B cell (primary cell): ENCODE results near the gene PAFAH2. TPM values are rescaled to one million over a fixed set of nuclear protein-coding genes. Genes with fewer than 3 reads are reported as not detected.

Experiments used
- ATAC-seq: fragments of 200-7000 bp; cut with Tn5 transposase; one replicate; pipeline ENCODE4 v1.10.0; 2021; ENCODE audit warnings: low read depth, mild to moderate bottlenecking, moderate number of reproducible peaks, moderate library complexity
- CTCF ChIA-PET: fragments of 350-600 bp; sonication (Branson Sonifier 250); formaldehyde crosslinking; loops from one replicate; lab custom pipeline; 2021; ENCODE audit warnings: antibody characterized with exemption, inconsistent platforms; lab: Charles Lee
- POLR2A ChIA-PET: fragments of 350-600 bp; sonication (Branson Sonifier 250); formaldehyde crosslinking; loops from one replicate; lab custom pipeline; 2021; ENCODE audit warnings: antibody characterized with exemption; lab: Charles Lee
- DNase-seq: peaks from one replicate; pipeline ENCODE4 v3.0.0; 2013
- H2AFZ ChIP-seq: 2 replicates; pipeline ENCODE4 v1.6.1; 2012; ENCODE audit warnings: mild to moderate bottlenecking, low read depth, low read length; ENCODE audit not compliant: insufficient read depth, poor library complexity, severe bottlenecking
- H3K27ac ChIP-seq, 2 donors: 1 replicate in 1 of 2; 2 replicates in 1 of 2; pipeline ENCODE4 v1.5.1; 2012 to 2013; ENCODE audit warnings: low read length in 2 of 2, mild to moderate bottlenecking in 2 of 2, moderate library complexity in 1 of 2
- H3K27me3 ChIP-seq, 4 experiments: fragments of 200-600 bp in 1 of 4; sonication (generic) in 1 of 4; replicated peaks in 1 of 4; 1 replicate in 2 of 4; 2 replicates in 2 of 4; pipeline versions ENCODE4 v1.6.1 to v1.7.0; 2013 to 2016; ENCODE audit warnings: low read length in 3 of 4, mild to moderate bottlenecking in 2 of 4, mixed read lengths in 1 of 4, moderate library complexity in 1 of 4; ENCODE audit not compliant: insufficient read depth in 4 of 4, control insufficient read depth in 3 of 4; ENCODE audit errors: control extremely low read depth in 1 of 4
- H3K36me3 ChIP-seq, 2 experiments: replicated peaks in 1 of 2; 1 replicate in 1 of 2; 2 replicates in 1 of 2; pipeline versions ENCODE4 v1.6.1 to v1.7.1; 2013; ENCODE audit warnings: low read length in 1 of 2; ENCODE audit not compliant: insufficient read depth in 2 of 2, control insufficient read depth in 1 of 2; ENCODE audit errors: control extremely low read depth in 1 of 2, extremely low read depth in 1 of 2
- H3K4me1 ChIP-seq, 2 donors: fragments of 200-600 bp in 1 of 2; sonication (generic) in 1 of 2; 1 replicate in 1 of 2; 2 replicates in 1 of 2; pipeline versions ENCODE4 v1.5.1 to v1.6.1; 2013 to 2017; ENCODE audit warnings: low read length in 2 of 2; ENCODE audit not compliant: control insufficient read depth in 2 of 2, insufficient read depth in 2 of 2
- H3K4me2 ChIP-seq: replicated peaks from 2 replicates; pipeline ENCODE3; 2012; ENCODE audit warnings: mild to moderate bottlenecking, low read depth, low read length; ENCODE audit not compliant: poor library complexity, severe bottlenecking
- H3K4me3 ChIP-seq, 5 experiments: fragments of 200-600 bp in 1 of 5; sonication (generic) in 1 of 5; 1 replicate in 3 of 5; 2 replicates in 2 of 5; pipeline versions ENCODE4 v1.5.1 to v1.7.0; 2011 to 2016; ENCODE audit warnings: low read length in 4 of 5, mild to moderate bottlenecking in 4 of 5, low read depth in 2 of 5, control low read depth in 1 of 5, moderate library complexity in 1 of 5; ENCODE audit not compliant: insufficient read depth in 1 of 5; ENCODE audit errors: control extremely low read depth in 1 of 5, extremely low read depth in 1 of 5
- H3K79me2 ChIP-seq: fragments of 200-600 bp; sonication (generic); one replicate; pipeline ENCODE4 v1.6.0; 2016; ENCODE audit warnings: low read length; ENCODE audit not compliant: control insufficient read depth, insufficient read depth
- H3K9ac ChIP-seq: fragments of 200-600 bp; sonication (generic); 2 replicates; pipeline ENCODE4 v1.6.1; 2017; ENCODE audit warnings: mild to moderate bottlenecking, low read length, moderate library complexity
- H3K9me3 ChIP-seq, 3 donors: one replicate each; pipeline versions ENCODE4 v1.6.1 to v1.7.1; 2013; ENCODE audit warnings: low read length in 2 of 3; ENCODE audit not compliant: control insufficient read depth in 2 of 3, insufficient read depth in 1 of 3; ENCODE audit errors: control extremely low read depth in 1 of 3
- H4K20me1 ChIP-seq: 2 replicates; pipeline ENCODE4 v1.6.0; 2012; ENCODE audit warnings: mild to moderate bottlenecking, low read length; ENCODE audit not compliant: insufficient read depth, control insufficient read depth, poor library complexity, severe bottlenecking
- H3K27ac Mint-ChIP-seq: one replicate; pipeline ENCODE4 v1.8.0; 2021; ENCODE audit warnings: mixed read lengths
- H3K27me3 Mint-ChIP-seq: one replicate; pipeline ENCODE4 v1.8.0; 2021; ENCODE audit warnings: mixed read lengths
- H3K4me1 Mint-ChIP-seq: one replicate; pipeline ENCODE4 v1.8.0; 2021; ENCODE audit warnings: mixed read lengths
- H3K4me3 Mint-ChIP-seq: one replicate; pipeline ENCODE4 v1.8.0; 2021; ENCODE audit warnings: mixed read lengths
- H3K9me3 Mint-ChIP-seq: one replicate; pipeline ENCODE4 v1.8.0; 2022; ENCODE audit warnings: mixed read lengths; ENCODE audit not compliant: insufficient read depth
- CTCF ChIP-seq: fragments of 200-600 bp; IDR thresholded peaks from one replicate; pipeline ENCODE4 v1.8.0; 2022; ENCODE audit warnings: antibody characterized with exemption, mild to moderate bottlenecking
- EZH2 ChIP-seq: IDR thresholded peaks from 2 replicates; pipeline ENCODE4 v1.6.1; 2012; ENCODE audit warnings: borderline replicate concordance, low read depth, mild to moderate bottlenecking, moderate library complexity, low read length; ENCODE audit not compliant: insufficient read depth, poor library complexity, severe bottlenecking
- WGBS: methylation state at CpG from one replicate; pipeline ENCODE4 v1.1.5; 2013; ENCODE audit warnings: missing lambda C conversion rate; ENCODE audit not compliant: insufficient coverage; 5-methylcytosine and 5-hydroxymethylcytosine counted together
- intact Hi-C: fragments of 100-400 bp; cut with micrococcal nuclease; formaldehyde crosslinking; loops from one replicate; pipeline ENCODE4 v1.10.0; 2022
- polyA plus RNA-seq: library from polyadenylated mRNA; depleted of rRNA; stranded (reverse); fragments of >200 nt; gene quantifications from 2 replicates; pipeline ENCODE4 v1.2.3, GENCODE V29; 2012
- total RNA-seq, 2 donors: library from RNA; stranded (reverse); fragments of 120-200 nt in 1 of 2; gene quantifications; 1 replicate in 1 of 2; 2 replicates in 1 of 2; pipeline versions ENCODE4 v1.2.3 to v1.2.4, GENCODE V29; 2013 to 2022

The PAFAH2 gene
- total and polyA plus RNA-seq, 2 donors (not counting 1 experiment from before 2014, with no cell fraction given), result 5.1 to 8.8 TPM

DNA sequence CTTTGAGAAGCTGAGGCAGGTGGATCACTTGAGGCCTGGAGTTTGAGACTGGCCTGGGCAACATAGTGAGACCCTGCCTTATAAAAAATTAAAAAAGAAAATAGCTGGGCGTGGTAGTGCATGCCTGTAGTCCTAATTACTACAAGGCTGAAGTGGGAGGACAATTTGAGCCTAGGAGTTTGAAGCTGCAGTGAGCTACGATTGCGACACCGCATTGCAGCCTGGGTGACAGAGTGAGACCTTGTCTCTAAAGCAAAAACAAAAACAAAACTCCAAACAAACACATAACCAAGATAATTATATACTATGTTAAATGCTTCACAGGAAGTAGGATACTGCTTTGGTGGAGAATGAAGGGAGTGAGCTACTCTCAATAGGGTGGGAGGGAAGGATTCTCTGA is 5.4 kb upstream of the PAFAH2 start:
- no peak overlapping the region for H3K4me2 ChIP-seq
- H2AFZ ChIP-seq, result no peak overlapping the region
- H3K9me3 ChIP-seq, result no peaks in the 10 kb centered on the region
- H3K4me1 ChIP-seq, result peaks cover 3 to 6% of the 10 kb centered on the region in 2 donors
- 75% methylated on average over 1 of the region's 4 CpGs for WGBS
- no peak overlapping the region for H3K27ac ChIP-seq
- H3K4me1 Mint-ChIP-seq, result peaks cover 5% of the 10 kb centered on the region
- no peaks in the 10 kb centered on the region for H3K36me3 ChIP-seq
- no peak overlapping the region for H3K27ac Mint-ChIP-seq
- ATAC-seq (no peak), DNase-seq (no peak)
- H3K4me3 Mint-ChIP-seq, result no peak overlapping the region
- POLR2A ChIA-PET, result no interaction called here
- no peaks in the 10 kb centered on the region for H3K27me3 ChIP-seq
- no peaks in the 10 kb centered on the region for H4K20me1 ChIP-seq
- TF ChIP-seq EZH2 (no peak), CTCF (no peak)
- no peak overlapping the region for H3K9ac ChIP-seq
- CTCF ChIA-PET, result interaction anchor here (0.7 to 1.1 kb wide), 2 partner anchors 108 to 161 kb away, joined by 3 to 4 read pairs; no protein-coding TSS in a partner anchor
- peaks cover 8% of the 10 kb centered on the region for H3K27me3 Mint-ChIP-seq
- H3K79me2 ChIP-seq, result no peaks in the 10 kb centered on the region
- H3K4me3 ChIP-seq, result no peak overlapping the region
- intact Hi-C loops, result no loop called here
- no peaks in the 10 kb centered on the region for H3K9me3 Mint-ChIP-seq

- Mint-ChIP-seq H3K27ac (no peak overlapping the region), H3K4me3 (no peak overlapping the region), H3K9me3 (no peaks in the 10 kb centered on the region), H3K27me3 (no peaks in the 10 kb centered on the region), H3K4me1 (peaks cover 20% of the 10 kb centered on the region)
- Histone ChIP-seq H2AFZ (peak overlapping the region; percentile 98), H3K4me2 (no peak overlapping the region), H3K9ac (no peak overlapping the region), H4K20me1 (no peaks in the 10 kb centered on the region), H3K36me3 (no peaks in the 10 kb centered on the region), H3K9me3 (no peaks in the 10 kb centered on the region), H3K27ac (no peak overlapping the region), H3K79me2 (peaks cover 17% of the 10 kb centered on the region), H3K4me1 (peaks cover 13 to 17% of the 10 kb centered on the region in 2 donors), H3K4me3 (no peak overlapping the region), H3K27me3 (no peaks in the 10 kb centered on the region)
- no peak for DNase-seq
- intact Hi-C loops, result loop anchor here (2.0 kb wide), 1 partner anchor 766 kb away; the partner anchor contains the start of gene SYF2
- no peak for TF ChIP-seq EZH2
- TF ChIP-seq CTCF, result no peak
- POLR2A ChIA-PET, result no interaction called here
- WGBS, result 98% methylated on average over 16 of the region's 18 CpGs
- CTCF ChIA-PET, result interaction anchor here (0.9 to 9.9 kb wide), 7 partner anchors 9 to 189 kb away, joined by 3 to 210 read pairs (median 3); partner anchors contain the start of gene STMN1
- ATAC-seq, result no peak
These were observed 1.4 kb upstream of the PAFAH2 start for GRCh38 chr1:25999041-25999800.
